ENCODE results near the gene FEZF1.

FEZF1 gene

DNA sequence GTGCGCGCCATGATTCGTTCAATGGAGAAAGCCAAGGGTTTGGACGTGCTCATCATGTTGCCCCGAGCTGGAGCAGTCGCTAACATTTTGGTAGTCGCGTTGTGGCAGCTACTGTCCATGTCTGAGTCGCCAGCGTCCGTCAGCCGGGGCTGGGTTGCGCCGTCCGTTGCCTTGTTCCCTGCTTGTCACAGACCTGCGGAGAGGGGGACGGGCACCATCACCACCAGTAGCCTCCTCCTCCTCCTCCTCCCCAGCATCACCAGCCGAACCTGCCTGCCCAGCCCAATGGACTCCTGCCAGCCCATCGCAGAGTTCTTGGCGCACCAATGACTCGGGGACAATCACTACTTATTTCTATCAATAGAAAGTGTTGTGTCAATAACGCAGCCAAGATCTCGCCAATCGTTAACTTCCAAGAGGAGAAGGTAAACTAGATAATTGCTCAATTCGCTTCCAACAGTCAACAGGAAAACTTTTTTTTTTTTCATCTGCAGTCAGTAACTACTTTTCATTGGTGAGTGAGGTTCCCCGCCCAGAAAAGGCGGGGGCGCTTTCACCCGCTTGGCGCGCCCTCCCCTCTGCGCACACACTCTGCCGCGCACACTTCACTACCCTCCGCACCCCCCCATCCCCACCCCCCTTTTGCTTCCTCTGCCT is at the start of gene FEZF1:
TSS of gene FEZF1 (minus strand) at position 432 of the 657 bp plus-strand sequence. CDS start at position 119, 313 bp downstream.
- FAIRE-seq = no peak
- DNase-seq (ENCODE audit: low spot score) = no peak

DNA sequence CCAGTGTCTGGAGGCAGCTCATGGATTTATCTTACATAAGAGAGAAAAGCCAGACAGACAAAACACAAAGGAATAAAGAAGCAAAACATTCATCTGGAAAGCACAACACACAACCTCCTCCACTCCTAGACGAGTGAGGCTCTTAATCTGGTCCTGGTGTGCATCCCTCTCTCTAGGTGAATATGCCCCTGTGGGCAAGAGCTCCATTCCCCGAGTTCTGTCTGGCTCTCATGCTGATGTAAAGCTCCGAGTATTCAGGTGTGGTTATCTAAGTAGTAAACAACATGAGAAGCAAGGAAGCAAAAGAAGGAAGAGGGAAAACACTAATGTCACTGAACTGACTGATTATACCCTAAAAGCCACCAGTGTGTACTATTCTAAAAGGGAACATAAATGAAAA is 47.9 kb upstream of the FEZF1 start:
- DNase-seq (ENCODE audit: low spot score) (no peak), FAIRE-seq (no peak)

DNA sequence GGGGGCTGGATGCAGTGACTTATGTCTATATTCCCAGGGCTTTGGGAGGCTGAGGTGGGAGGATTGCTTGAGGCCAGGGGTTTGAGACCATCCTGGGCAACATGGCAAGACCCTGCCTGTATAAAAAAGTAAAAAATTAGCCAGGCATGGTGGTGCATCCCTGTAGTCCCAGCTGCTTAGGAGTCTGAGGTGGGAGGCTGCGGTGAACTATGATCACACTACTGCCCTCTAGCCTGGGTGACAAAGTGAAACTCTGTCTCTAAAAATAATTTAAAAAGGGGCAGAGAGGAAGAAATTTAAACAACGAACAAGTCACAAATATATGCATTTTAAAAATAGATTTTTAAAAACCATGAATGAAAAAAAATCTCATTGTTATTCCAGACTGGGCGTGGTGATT is 46.2 kb upstream of the FEZF1 start:
- no peak for DNase-seq (ENCODE audit: low spot score)
- FAIRE-seq = no peak

DNA sequence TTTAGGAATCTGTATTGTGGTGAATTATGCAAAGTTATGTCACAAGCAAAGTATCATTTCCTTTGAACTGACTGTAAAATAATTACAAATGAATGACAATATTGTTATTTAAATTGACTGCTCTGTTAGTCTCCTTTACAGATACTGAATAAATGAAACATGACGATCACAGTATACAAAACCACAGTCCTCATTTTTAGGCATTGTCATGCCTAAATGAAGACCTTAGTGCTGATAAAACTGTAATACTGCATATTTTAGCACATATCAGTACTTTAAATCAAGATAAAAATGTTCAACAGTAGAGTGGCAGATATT is 39.7 kb upstream of the FEZF1 start:
- no peak for FAIRE-seq

DNA sequence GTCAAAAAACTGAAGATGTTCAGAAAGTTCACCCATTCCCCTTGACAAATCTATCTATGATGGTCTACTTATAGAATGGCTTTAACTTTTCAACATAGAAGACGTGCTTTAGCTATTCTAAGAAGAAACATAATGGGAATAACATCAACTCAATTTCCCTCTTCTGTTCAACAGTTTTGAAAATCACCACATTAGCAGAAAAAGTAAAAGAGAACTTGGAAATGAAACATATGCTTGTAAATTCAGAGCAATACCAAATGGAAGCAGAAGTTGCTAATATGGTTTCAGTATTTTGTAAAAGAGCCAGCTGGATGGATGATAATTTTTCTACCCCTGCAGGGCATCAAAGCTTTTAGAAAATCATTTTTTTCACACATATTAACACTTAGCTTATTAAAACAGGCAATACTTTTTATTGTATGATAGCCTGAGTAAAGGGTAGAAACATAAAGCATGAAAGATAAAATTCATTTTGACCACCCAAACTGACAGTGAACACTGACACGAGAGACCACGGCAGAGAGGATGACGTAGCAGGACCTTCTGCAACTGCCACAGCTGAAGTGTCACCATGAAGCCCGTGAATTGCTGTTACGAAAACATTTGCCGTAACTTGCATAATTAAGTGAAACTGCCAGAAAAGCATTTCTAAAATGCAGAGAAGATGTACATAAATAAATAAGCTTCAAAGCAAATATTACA is 39.2 kb upstream of the FEZF1 start:
- DNase-seq (ENCODE audit: low spot score) (no peak), FAIRE-seq (no peak)

More for the DNA sequence above, 39.7 kb upstream of the FEZF1 start:
- DNase-seq (ENCODE audit: low spot score) = no peak

DNA sequence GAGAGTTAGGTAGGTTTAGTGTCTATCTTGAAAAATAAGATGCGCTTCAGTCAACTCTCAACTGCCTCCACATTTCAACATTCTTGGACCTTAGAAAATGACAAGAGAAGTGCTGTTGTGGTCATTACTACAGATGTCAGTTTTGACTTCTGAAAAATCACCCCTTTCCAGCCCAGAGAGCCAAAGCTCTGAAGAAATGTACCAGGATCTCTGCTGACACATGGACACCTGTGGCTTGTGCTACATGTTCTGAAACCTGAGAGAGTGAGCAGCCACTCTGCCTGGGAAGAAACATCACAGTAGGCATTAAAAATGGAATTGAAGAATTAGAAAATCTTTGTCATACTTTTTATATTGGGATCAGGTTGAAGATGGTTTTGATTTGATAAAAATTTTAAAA is 35.9 kb upstream of the FEZF1 start:
- DNase-seq (ENCODE audit: low spot score) (no peak), FAIRE-seq (no peak)

DNA sequence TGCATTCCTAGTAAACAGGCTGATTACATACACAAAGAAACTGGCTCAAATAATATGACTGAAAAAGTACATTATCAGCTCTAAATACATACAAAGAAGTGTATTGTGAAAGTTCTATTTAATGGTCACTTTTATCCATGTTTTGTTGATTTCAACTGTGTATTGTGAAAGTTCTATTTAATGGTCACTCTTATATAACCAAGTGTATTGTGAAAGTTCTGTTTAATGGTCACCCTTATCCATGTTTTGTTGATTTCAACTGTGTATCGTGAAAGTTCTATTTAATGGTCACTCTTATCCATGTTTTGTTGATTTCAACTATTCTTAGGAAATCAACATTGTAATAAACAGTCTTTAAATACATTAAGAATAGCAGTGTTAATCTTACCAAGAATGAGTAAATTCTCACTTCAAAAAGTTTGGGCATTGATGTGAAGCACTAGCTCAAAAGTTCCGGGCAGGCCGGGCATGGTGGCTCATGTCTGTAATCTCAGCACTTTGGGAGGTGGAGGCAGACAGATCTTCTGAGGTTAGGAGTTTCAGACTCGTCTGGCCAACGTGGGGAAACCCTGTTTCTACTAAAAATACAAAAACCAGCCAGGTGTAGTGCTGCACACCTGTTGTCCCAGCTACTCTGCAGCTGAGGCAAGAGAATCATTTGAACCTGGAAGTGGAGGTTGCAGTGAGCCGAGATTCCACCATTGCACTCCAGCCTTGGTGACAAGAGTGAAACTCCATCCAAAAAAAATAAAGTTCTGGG is 34.8 kb upstream of the FEZF1 start:
- DNase-seq (ENCODE audit: low spot score) (no peak), FAIRE-seq (no peak)

DNA sequence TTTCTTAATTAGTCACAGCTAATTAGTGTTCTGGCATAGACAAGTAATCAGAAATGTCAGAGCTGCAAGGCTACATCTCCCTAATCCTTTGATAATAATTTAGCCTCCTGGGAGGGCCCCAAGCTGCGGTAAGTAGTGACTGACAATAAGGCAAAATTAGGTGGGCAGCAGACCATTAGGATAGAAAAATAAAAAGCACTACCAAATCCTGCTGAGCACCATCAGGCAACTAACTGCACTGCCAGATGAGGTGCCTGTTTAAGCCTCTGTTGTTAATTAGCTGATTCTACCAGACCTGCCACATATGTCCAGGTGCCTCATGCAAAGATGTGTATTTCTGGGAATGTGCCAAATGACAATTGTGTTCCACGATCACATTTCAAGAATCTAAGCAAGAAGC is 32.5 kb upstream of the FEZF1 start:
- FAIRE-seq = no peak
- no peak for DNase-seq (ENCODE audit: low spot score)

DNA sequence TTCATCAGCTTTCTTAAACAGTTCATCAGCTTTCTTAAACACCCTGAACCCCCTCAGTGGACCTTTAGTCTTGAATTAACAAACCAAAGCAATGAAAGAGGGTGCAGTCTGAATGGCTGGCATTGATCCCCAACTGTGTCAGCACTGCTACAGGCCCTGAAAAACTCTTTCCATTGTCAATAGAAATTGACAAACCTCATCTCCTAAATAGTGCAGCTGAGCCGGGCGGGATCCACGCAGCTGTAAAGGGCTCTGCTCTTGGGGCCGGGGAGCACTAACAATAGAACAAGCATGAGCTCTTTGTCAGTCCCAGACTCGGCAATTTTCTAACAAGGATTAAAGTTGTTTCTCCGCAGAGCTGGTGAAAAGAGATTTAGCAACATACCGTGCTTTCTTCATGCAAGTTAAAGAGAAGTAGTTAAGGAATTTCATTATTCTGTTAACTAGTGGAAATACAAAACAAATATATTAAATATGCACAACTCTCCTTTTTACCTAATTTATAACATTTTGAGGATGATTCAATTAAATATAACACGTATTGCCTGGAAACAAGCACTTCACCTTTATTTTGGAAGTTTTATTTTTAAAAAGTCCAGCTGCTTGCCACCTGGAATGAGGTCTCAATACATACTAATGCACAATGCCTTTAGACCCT is 24.7 kb upstream of the FEZF1 start:
- FAIRE-seq = no peak
- DNase-seq (ENCODE audit: low spot score) = no peak

DNA sequence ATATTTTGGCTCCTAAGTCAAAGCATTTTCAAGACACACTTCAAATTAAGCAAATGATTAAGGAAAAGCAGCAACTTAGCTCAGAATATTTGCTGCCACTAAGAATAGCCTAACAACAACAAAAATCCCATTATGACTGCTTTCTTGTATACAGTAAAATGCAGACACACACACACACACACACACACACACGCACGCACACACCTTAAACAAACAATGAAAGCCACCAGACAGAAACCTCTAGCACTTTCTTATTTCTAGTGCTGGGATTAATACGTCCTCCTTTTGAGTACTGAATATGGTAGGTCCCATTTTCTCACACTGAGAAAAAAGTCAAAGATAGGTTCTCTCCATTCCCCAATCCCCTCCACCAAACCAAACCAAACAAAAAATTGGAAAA is 23.4 kb upstream of the FEZF1 start:
- FAIRE-seq (no peak), DNase-seq (ENCODE audit: low spot score) (no peak)

DNA sequence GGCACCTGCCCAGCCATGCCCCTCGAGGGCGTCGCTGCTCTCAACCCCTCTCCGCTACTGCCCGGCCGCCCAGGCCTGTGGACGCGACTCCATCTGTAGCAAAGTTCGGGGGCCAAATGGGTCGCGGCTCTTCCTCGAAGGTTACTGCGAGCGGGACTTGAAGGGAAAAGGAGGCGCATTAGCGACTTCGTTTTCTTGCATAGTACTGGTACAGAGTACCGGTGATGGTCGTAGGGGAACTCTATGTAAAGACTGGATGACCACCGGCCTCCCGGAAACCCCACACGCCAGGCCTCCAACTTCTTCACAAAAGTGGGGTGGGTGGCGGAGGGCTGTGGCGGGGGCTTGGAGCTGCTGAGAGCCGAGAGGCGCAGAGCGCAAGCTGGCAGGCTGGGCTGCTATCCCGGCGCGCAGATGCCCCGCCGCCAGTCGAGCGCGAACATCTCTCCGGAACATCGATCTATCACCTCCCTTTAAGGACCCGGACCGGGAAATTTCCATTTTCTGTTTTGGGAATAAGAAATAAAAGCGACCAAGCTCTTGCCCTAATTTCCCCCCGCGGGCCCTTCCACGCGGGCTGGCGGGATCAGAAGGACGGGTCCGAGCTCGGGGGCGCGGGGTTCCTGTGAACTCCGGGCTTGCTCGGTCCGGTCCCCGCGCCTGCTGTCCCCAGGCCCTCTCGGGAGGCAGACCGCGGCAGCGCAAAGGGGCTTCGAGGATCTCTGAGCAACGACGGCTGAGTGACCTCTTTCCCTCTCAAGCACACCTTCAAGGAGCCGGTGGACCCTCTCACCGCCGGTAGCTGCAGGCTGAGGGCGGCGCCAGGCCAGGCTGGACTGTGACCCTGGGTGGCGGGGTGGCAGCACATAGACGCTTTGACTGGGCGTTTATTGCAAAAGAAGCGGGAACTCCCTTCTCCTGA is 12.2 kb upstream of the FEZF1 start:
- no peak for FAIRE-seq
- no peak for DNase-seq (ENCODE audit: low spot score)

DNA sequence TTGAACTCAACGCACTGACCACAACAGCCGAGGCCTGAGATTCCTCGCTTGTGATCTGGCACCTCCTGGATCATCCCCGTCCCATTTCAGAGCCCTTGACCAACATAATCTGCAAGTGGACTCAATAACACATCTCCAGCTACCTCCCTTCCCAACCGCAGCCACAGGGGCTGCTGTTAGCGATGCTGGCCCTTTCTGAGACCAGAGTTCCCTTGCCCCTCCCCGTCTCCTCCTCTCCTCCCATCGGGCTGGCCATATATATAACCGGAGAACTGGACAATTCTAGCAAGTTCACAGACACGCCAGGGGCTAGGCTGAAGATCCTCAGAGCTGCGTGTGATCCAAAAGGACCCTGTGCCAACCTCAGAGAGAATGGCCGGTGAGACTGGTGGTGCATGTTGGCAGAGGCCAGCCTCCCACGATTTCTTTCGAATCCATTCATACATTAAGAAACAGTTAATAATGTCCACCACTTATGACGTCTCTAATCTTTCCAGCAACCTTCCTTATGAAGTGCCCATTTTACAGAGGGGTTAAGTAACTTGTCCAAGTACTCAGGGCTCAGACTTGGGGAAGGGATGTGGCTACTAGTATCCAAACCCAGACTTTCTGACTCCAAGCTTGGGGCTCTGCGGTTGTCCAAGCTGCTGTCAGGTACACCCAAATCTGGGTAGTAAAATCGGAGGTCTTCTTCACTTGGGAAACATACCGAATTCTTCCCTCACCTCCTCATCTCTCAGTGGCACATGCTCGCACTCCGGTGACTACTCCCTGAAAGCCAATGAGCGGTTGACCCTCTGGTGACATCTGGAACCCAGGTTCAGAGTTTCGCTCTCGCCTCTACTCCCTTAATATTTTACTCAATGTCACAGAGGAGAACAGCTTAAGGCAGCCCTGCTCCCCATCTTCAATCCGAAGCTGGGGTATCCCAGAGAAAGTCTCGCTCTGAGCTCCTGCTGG is 11.2 kb upstream of the FEZF1 start:
- FAIRE-seq = no peak
- no peak for DNase-seq (ENCODE audit: low spot score)

DNA sequence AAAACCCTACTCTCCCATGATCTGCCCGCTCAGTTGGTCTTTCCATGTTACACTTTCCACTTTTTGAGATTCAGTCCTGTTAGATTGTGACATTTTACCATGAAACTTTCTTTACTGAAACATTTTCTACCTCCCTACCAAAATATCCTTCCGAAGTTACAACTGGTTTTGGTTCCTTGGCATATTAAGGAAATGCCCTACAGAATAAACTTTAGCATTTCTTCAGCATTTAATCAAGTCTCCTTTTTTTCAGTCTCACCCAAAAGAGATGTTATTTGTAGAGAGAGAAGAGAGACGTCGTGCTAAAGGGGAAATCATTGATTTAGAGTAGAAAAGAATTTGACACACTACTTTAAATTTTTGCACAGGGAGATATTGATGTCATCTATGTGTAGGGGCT is 9.7 kb upstream of the FEZF1 start:
- FAIRE-seq = no peak
- DNase-seq (ENCODE audit: low spot score) = no peak

DNA sequence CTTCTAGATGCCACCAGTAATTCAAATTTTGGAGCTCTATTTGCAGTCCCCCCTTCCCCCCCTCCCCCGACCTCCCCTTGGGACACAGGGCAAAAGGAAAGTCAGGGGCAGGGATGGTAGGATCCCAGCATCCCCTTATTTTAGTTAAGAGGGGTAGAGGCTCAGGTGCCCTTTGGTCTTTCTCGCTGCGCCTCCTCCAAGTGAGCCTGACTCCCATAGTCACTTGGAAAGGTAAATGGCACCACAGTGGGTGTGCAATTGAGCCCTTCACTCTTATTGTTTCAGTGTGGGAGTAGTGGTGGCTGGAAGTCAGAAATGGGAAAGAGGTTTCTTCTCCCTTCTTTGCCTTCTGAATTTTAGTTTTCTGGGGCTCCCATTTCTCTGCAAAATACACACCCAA is 8.2 kb upstream of the FEZF1 start:
- DNase-seq (ENCODE audit: low spot score) (no peak), FAIRE-seq (no peak)

DNA sequence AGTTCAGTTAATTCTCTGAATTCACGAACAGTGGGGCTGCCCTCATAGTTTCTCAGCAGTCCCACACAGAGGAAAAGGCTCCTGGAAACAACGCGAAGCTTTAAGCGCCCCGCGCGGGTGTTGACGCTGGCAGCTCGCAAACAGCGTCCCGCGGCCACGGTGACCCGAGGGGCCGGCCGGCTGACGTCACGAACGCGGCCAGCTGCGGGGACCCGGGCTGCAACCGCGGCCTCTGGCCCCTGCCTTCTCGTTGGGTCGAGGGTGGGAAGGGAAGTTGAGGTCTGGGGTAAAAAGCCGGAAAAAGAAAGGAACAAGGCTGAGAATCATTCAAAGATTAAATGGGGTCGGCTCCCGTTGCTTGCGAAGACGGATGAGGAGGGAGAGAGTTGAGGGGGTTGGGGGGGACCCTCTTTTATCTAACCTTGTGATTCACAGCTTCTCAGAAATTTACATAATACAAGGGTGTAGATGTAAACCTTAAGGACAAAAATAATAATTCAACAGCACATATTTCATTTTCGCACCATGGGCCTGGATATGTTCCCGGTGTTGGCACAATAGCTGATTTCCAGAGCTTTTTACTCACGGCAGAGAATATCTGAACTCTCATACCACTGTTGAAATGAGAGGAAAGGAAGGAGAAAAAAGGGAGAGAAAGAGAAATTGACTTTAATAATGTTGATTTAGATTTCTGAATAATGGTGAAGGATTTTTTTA is 7.3 kb upstream of the FEZF1 start:
- FAIRE-seq (no peak), DNase-seq (ENCODE audit: low spot score) (no peak)

DNA sequence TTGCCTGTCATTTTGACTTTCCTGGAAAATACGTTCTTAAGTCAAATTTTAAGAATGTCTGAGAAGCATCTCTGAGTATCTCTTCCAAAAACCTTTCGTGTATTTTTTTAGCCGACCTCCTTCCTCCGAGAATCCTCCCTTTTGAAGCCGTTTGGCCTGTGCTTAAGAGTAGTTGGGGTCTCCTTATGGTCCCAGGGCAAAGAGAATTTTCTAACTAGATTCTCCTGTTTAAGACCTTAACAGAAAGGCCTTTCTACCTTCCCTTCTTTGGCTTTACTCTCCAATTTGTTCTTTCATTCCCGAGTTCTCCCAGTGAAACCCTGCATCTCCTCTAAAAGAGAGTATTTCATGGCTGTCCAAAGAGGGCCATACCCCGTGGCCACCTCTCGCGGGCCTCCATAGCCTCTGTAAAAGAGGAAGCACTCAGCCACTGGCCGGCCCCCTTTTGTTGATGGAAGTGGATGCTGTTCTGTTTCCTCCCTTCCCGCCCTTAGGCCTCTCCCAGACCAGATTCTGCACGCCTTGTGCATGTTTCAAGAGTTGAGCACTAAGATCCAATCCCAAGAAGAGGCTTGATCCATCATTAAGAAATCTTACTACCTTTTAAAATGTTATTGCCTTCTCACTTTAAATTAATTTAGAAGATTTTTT is 6.6 kb upstream of the FEZF1 start:
- FAIRE-seq (no peak), DNase-seq (ENCODE audit: low spot score) (no peak)

DNA sequence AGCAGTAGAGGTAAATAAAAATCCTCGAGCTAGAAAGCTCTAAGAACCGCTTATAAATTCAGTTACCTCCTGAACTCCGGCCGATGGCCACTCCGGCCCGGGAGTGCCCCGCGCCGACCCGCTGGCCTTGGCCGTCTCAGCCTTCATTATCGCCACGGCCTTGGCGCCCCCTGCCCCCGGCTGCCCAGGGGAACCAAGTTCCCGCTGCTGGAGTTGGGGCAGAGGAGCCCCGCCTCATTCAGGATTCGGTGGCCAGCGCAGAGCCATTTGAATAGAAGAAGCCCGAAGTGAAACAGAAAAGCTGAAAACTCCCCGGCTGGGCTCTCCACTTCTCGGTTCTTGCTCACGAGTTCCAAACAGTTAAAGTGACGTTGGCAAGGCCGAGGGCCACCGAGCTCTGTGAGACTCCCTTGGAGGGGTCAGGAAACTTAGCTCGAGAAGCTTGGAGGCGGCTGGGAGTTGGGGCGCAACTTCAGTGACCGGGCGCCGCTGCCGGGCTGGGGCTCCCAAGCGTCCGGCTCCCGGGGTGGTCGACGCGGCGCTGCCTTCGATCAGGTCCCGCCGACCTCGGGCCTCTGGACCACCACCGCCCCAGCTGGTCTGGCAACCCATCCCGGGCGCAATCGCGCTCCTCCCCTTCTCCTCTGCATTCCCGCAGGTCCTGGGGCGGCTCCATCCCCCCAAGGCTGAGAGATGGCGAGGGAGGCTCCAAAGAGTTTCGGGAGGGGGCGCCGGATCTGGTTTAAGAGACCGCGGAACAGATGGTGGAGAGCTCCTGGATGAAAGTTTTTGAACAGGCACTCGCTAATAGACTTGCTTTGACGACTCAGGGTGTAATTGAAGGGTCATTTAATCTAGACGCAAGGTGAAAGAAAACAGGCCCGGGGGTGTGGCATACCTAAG is 5.8 kb upstream of the FEZF1 start:
- FAIRE-seq (no peak), DNase-seq (ENCODE audit: low spot score) (no peak)

DNA sequence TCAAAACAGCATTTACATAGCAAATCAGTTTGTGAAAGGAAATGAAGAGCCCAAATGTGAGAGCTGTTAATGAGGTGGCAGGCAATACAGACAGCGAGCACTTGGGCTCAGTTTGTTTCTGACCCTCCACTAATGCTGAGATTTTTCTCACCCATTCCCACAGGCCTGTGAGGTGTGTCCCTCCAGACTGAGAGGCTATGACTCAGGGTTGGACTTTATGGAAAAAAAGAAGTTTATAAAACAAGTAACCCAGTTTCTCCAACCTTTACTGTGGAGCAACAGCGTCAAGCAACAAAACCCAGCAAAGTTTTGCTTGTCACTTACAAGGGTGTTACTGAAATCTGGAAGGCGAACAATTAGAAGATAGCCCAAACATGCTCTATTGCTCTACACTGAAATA is 4.9 kb upstream of the FEZF1 start:
- DNase-seq (ENCODE audit: low spot score) (no peak), FAIRE-seq (no peak)
